AG09309 (cell line): ENCODE results near the gene METAP1.
"Not testable (repeated sequence)": the region's sequence is repeated elsewhere in the genome, so short reads cannot be mapped to it uniquely, and the experiment has no call there.

ENCODE experiments used
- DNase-seq: peaks from one replicate; pipeline ENCODE4 v3.0.0-alpha.2; 2010; ENCODE audit warnings: low read depth
- H3K4me3 ChIP-seq: 2 replicates; pipeline ENCODE4 v1.5.1; 2011; ENCODE audit warnings: mild to moderate bottlenecking, low read depth, low read length, moderate library complexity; ENCODE audit not compliant: control insufficient read depth
- CTCF ChIP-seq: IDR thresholded peaks from 2 replicates; pipeline ENCODE4 v1.5.1; 2011; ENCODE audit warnings: mild to moderate bottlenecking, low read depth, low read length, inconsistent platforms; ENCODE audit not compliant: insufficient read depth, control insufficient read depth; ENCODE audit errors: missing control alignments

METAP1 gene

GRCh38 chr4:99078336-99078735 is 82.8 kb downstream of the METAP1 start:
- no peak for DNase-seq
- H3K4me3 ChIP-seq = no peak overlapping the region
- no peak for TF ChIP-seq CTCF

GRCh38 chr4:99078931-99079624 is 83.6 kb downstream of the METAP1 start:
- no peak overlapping the region for H3K4me3 ChIP-seq
- no peak for DNase-seq
- TF ChIP-seq CTCF = no peak

- H3K4me3 ChIP-seq = no peak overlapping the region
- DNase-seq = no peak
- TF ChIP-seq CTCF = no peak
Measured at GRCh38 chr4:99079625-99080295, 84.2 kb downstream of the METAP1 start.

GRCh38 chr4:99080869-99081268 is 85.3 kb downstream of the METAP1 start:
- DNase-seq, H3K4me3 ChIP-seq: not testable (repeated sequence)

- TF ChIP-seq CTCF = no peak
- H3K4me3 ChIP-seq = no peak overlapping the region
- DNase-seq = no peak
Measured at GRCh38 chr4:99082192-99082591, 86.7 kb downstream of the METAP1 start.

- H3K4me3 ChIP-seq = no peak overlapping the region
- no peak for DNase-seq
- no peak for TF ChIP-seq CTCF
Measured at GRCh38 chr4:99084595-99084994, 89.1 kb downstream of the METAP1 start.

GRCh38 chr4:99088023-99088449 is 92.5 kb downstream of the METAP1 start:
- H3K4me3 ChIP-seq = peak overlapping the region; percentile 67
- DNase-seq = peak; percentile 71
- TF ChIP-seq CTCF = no peak
